ENCODE results near the gene LRRC59.

Gene LRRC59

GRCh38 chr17:50381920-50382319 is 15.4 kb downstream of the LRRC59 start:
- DNase-seq (ENCODE audit: extremely low read depth, low read depth): no peak
- H3K4me3 ChIP-seq (replicated peaks; ENCODE audit: low read depth, low read length): no peak overlapping the region
- TF ChIP-seq CTCF (IDR thresholded peaks at IDR 0.05; ENCODE audit: low read depth, low read length, missing control alignments): no peak

DNA sequence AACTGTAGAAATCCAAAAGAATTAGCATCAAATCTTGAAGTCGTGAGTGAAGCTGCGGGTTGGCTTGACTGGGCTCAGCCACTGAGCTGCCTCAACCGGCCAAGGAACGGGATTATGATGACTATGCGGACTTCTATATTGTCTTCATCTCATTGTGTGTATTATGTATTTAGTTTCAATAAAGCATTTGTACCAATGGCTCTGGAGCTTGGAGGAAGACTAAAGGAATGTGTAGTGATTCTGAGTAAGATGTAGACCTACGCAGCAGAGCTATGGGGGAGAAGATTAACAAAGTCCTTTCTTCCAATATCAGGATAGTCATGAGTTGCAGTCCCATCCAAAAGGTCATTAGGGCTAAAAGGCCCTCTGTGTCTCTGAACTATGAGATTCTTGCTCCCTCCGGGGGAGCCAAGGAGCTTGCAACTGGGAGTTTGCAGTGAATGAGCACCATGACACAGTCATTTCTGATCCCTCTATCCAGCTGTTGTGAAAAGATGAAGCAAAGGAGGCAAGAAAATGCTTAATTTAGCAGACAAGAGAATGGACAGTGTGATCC is 16.0 kb downstream of the LRRC59 start:
- no peak for DNase-seq (ENCODE audit: extremely low read depth, low read depth)
- TF ChIP-seq CTCF (IDR thresholded peaks at IDR 0.05; ENCODE audit: low read depth, low read length, missing control alignments): no peak
- H3K4me3 ChIP-seq (replicated peaks; ENCODE audit: low read depth, low read length): no peak overlapping the region

DNA sequence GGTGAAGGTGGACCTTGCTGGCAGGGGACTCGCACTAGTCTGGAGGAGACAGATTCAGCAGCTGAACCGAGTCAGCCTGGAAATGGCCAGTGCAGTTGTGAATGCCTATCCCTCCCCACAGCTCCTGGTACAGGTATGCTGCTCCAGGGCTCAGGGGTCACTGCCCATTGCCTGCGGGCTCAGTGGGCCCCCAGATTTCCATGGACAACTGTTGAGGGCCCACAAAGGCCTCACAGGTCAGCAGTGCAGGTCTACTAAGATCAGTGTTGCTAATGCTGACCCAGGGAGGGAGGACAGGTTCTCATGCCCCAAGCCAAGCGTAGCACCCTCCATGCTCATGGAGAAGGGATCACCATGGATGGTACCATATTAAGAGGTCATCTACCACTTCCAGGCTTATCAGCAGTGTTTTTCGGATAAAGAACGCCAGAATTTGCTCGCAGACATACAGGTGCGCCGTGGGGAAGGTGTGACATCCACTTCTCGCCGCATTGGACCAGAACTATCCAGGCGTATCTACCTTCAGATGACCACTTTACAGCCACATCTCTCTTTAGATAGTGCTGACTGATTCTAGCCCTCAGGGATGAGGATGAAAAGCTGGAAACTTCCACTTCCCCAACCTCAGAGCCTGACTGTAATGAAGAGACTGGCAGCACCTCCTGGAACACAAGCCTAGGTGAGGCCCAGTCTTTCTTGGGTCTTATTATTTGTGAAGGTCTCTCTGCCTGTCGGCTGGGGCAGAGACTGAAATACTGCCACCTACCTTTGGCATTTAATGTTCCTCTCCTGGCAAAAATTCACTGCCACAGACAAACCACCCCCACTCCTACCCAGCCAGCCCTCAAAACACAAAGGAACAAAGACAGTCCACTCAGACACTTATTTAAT is 16.7 kb downstream of the LRRC59 start:
- H3K4me3 ChIP-seq (replicated peaks; ENCODE audit: low read depth, low read length): no peak overlapping the region
- no peak for DNase-seq (ENCODE audit: extremely low read depth, low read depth)
- no peak for TF ChIP-seq CTCF (IDR thresholded peaks at IDR 0.05; ENCODE audit: low read depth, low read length, missing control alignments)

- H3K4me3 ChIP-seq (replicated peaks; ENCODE audit: low read depth, low read length): no peak overlapping the region
- no peak for DNase-seq (ENCODE audit: extremely low read depth, low read depth)
- TF ChIP-seq CTCF (IDR thresholded peaks at IDR 0.05; ENCODE audit: low read depth, low read length, missing control alignments): no peak
Measured at GRCh38 chr17:50379351-50380132, 17.8 kb downstream of the LRRC59 start.

DNA sequence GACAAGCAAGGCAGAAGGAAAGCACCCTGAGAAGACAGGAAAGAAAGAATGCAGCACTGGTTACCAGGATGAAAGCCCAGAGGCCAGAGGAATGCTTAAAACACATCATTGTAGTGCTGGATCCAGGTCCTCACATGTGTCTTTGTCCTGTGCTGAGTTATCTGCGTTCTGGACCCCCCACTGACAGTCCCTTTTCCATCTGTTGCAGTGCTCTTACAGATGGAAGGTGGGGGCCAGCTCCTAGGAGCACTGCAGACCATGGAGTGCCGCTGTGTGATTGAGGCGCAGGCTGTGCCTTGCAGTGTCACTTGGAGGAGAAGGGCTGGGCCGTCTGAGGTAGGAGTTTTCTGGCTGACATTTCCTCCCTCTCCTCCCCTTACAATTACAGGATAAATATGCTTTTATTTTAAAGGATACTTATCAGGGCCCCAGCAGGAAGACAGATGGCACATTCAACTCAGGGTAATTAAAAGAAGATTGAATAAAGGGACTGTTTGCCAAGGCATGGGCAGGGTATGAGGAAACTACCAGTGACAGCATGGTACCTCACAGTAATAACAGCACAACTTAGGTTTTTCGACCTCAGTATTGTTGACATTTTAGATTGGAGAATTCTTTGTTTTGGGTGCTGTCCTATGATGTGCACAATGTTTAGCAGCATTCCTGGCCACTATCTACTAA is 21.3 kb downstream of the LRRC59 start:
- no peak overlapping the region for H3K4me3 ChIP-seq (replicated peaks; ENCODE audit: low read depth, low read length)
- no peak for DNase-seq (ENCODE audit: extremely low read depth, low read depth)

More for the DNA sequence above, 21.3 kb downstream of the LRRC59 start:
- no peak for TF ChIP-seq CTCF (IDR thresholded peaks at IDR 0.05; ENCODE audit: low read depth, low read length, missing control alignments)

All from HFF-Myc (cell line).